SU-DHL-6 (cell line): Measurements from ENCODE around the gene GPX4.
"Not testable (repeated sequence)": the region's sequence is repeated elsewhere in the genome, so short reads cannot be mapped to it uniquely, and the experiment has no call there.

ENCODE experiments used
- H2AFZ ChIP-seq: fragments of 200-600 bp; sonication (generic); 2 replicates; pipeline ENCODE4 v1.6.1; 2014; ENCODE audit warnings: low read depth, mild to moderate bottlenecking, moderate library complexity, mixed read lengths, antibody characterized with exemption, low read length; ENCODE audit not compliant: severe bottlenecking
- H3F3A ChIP-seq: fragments of 200-600 bp; shearing (Covaris generic); 2 replicates; pipeline ENCODE4 v1.6.0; 2016; ENCODE audit warnings: antibody characterized with exemption, mild to moderate bottlenecking; ENCODE audit not compliant: insufficient read depth
- H3K27ac ChIP-seq: fragments of 200-600 bp; sonication (generic); 2 replicates; pipeline ENCODE4 v1.5.1; 2016; ENCODE audit warnings: low read depth, mild to moderate bottlenecking, low read length, moderate library complexity, mixed read lengths
- H3K27me3 ChIP-seq: fragments of 200-600 bp; sonication (generic), shearing (Covaris generic); 2 replicates; pipeline ENCODE4 v1.6.0; 2014; ENCODE audit warnings: mild to moderate bottlenecking, low read length
- H3K36me3 ChIP-seq: fragments of 200-600 bp; sonication (generic); 2 replicates; pipeline ENCODE4 v1.6.1; 2014; ENCODE audit warnings: mild to moderate bottlenecking, low read length, mixed read lengths
- H3K4me2 ChIP-seq: fragments of 300-600, 200-600 bp; shearing (Covaris generic), sonication (generic); 2 replicates; pipeline ENCODE4 v1.6.0; 2014; ENCODE audit warnings: low read length, low read depth, mild to moderate bottlenecking; ENCODE audit not compliant: poor library complexity, severe bottlenecking
- H3K4me3 ChIP-seq: fragments of 200-600 bp; sonication (generic); 2 replicates; pipeline ENCODE4 v1.5.1; 2014; ENCODE audit warnings: antibody characterized with exemption, low read length, mild to moderate bottlenecking, mixed read lengths; ENCODE audit not compliant: insufficient read depth, poor library complexity, severe bottlenecking
- H3K79me2 ChIP-seq: fragments of 200-600 bp; sonication (generic); 2 replicates; pipeline ENCODE4 v1.6.1; 2014; ENCODE audit warnings: mild to moderate bottlenecking, low read length, moderate library complexity; ENCODE audit not compliant: insufficient read depth
- H3K9ac ChIP-seq: fragments of 200-600 bp; sonication (generic); 2 replicates; pipeline ENCODE4 v1.7.0; 2014; ENCODE audit warnings: mild to moderate bottlenecking, low read length
- H3K9me2 ChIP-seq: fragments of 200-600 bp; sonication (generic); replicated peaks from 2 replicates; pipeline ENCODE4 v1.6.1; 2014; ENCODE audit warnings: low read length; ENCODE audit not compliant: insufficient read depth
- H3K9me3 ChIP-seq: fragments of 200-600 bp; sonication (generic); 2 replicates; pipeline ENCODE4 v1.6.1; 2014; ENCODE audit warnings: low read length, mixed read lengths; ENCODE audit not compliant: insufficient read depth
- H4K20me1 ChIP-seq: fragments of 200-600 bp; sonication (generic); 2 replicates; pipeline ENCODE4 v1.6.1; 2014; ENCODE audit warnings: low read depth, mild to moderate bottlenecking, antibody characterized with exemption, low read length, moderate library complexity, mixed read lengths
- EZH2phosphoT487 ChIP-seq: fragments of 200-600 bp; sonication (generic), shearing (Covaris generic); conservative IDR thresholded peaks from 2 replicates; pipeline ENCODE4 v1.6.1; 2018; ENCODE audit warnings: mild to moderate bottlenecking, antibody characterized with exemption, low read length, moderate library complexity, mixed read lengths
- TF ChIP-seq, protein P1 (sequence below): fragments of 200-600 bp; sonication (generic); IDR thresholded peaks from one replicate; pipeline ENCODE4 v1.5.1; 2017; ENCODE audit warnings: antibody characterized with exemption, mild to moderate bottlenecking, low read length, moderate library complexity; ENCODE audit not compliant: insufficient read depth, poor library complexity, severe bottlenecking

GPX4 gene

GRCh38 chr19:1113030-1113985 lies 9.5 kb downstream of the GPX4 start:
- Histone ChIP-seq H4K20me1 (no peaks in the 10 kb centered on the region), H3K9me2 (no peaks in the 10 kb centered on the region), H3K27me3 (no peaks in the 10 kb centered on the region), H3K4me3 (no peak overlapping the region), H3K9me3 (no peaks in the 10 kb centered on the region), H3K27ac (no peak overlapping the region), H3F3A (no peaks in the 10 kb centered on the region), H3K79me2 (no peaks in the 10 kb centered on the region), H3K4me2 (no peak overlapping the region), H3K36me3 (no peaks in the 10 kb centered on the region), H2AFZ (no peak overlapping the region), H3K9ac (no peak overlapping the region)
- TF ChIP-seq, protein P1, sequence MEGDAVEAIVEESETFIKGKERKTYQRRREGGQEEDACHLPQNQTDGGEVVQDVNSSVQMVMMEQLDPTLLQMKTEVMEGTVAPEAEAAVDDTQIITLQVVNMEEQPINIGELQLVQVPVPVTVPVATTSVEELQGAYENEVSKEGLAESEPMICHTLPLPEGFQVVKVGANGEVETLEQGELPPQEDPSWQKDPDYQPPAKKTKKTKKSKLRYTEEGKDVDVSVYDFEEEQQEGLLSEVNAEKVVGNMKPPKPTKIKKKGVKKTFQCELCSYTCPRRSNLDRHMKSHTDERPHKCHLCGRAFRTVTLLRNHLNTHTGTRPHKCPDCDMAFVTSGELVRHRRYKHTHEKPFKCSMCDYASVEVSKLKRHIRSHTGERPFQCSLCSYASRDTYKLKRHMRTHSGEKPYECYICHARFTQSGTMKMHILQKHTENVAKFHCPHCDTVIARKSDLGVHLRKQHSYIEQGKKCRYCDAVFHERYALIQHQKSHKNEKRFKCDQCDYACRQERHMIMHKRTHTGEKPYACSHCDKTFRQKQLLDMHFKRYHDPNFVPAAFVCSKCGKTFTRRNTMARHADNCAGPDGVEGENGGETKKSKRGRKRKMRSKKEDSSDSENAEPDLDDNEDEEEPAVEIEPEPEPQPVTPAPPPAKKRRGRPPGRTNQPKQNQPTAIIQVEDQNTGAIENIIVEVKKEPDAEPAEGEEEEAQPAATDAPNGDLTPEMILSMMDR, result peak; percentile 62
- no peak for TF ChIP-seq EZH2phosphoT487

DNA sequence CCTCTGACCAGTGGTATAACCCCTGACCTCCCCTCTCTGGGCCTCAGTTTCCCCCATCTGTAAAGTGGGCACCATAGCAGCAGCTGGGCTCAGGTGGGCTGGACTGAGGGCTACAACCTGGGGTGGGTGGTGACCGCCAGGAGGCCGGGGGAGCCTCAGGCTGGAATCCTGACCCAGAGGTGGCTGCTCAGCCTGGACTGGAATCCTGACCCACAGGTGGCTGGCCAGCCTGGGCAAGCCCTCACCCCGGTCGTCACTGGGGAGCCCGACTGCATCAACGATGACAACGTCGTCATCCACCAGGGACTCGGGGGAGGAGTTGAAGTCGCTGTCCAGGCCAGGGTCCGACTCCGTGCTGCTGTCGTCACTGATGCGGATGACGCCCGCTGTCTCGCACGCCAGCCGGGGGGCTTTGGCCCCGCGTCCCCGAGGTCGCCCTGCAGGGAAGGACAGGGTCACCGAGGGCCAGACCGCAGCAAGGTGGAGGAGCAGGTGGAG lies 10.2 kb downstream of the GPX4 start:
- H3K36me3 ChIP-seq, result no peaks in the 10 kb centered on the region
- no peaks in the 10 kb centered on the region for H3K9me3 ChIP-seq
- no peak for TF ChIP-seq EZH2phosphoT487
- TF ChIP-seq, protein P1, result no peak
- no peaks in the 10 kb centered on the region for H3K27me3 ChIP-seq
- H3K4me2 ChIP-seq, result no peak overlapping the region
- H3K9me2 ChIP-seq, result no peaks in the 10 kb centered on the region
- H2AFZ ChIP-seq, result no peak overlapping the region
- no peaks in the 10 kb centered on the region for H3K79me2 ChIP-seq
- H3K9ac ChIP-seq, result no peak overlapping the region
- H3K27ac ChIP-seq, result no peak overlapping the region
- H3F3A ChIP-seq, result no peaks in the 10 kb centered on the region
- H3K4me3 ChIP-seq, result no peak overlapping the region
- H4K20me1 ChIP-seq, result no peaks in the 10 kb centered on the region

GRCh38 chr19:1114728-1115127 lies 10.9 kb downstream of the GPX4 start:
- not testable (repeated sequence) for H3K27ac ChIP-seq, H3K36me3 ChIP-seq, H4K20me1 ChIP-seq, H3K9me3 ChIP-seq, H3K4me3 ChIP-seq, H2AFZ ChIP-seq, H3K4me2 ChIP-seq, H3K27me3 ChIP-seq, H3F3A ChIP-seq, H3K9ac ChIP-seq, H3K79me2 ChIP-seq, H3K9me2 ChIP-seq
